H1 (cell line): ENCODE results near the gene TRMT13. TPM values are rescaled to one million over a fixed set of nuclear protein-coding genes. Genes with fewer than 3 reads are reported as not detected.
"Not testable (repeated sequence)": the region's sequence is repeated elsewhere in the genome, so short reads cannot be mapped to it uniquely, and the experiment has no call there.

Source experiments
- CTCF ChIA-PET: fragments of 300-600 bp; sonication (Branson Sonifier 250); formaldehyde crosslinking; loops from one replicate; lab custom pipeline; 2021; ENCODE audit not compliant: partially characterized antibody; lab: Charles Lee
- POLR2A ChIA-PET: fragments of 300-600 bp; sonication (Branson Sonifier 250); formaldehyde crosslinking; loops from one replicate; lab custom pipeline; 2021; ENCODE audit warnings: inconsistent platforms; ENCODE audit not compliant: partially characterized antibody; lab: Charles Lee
- DNase-seq, 2 experiments: peaks; one replicate each; pipeline versions ENCODE4 v3.0.0 to v3.0.0-alpha.2; 2010 to 2022; ENCODE audit warnings: low spot score in 2 of 2, low read depth in 1 of 2, mixed read lengths in 1 of 2
- FAIRE-seq: peaks from 2 replicates; lab custom pipeline; 2011; peaks lifted over from hg19 to GRCh38; lab: Jason Lieb, UNC
- H2AFZ ChIP-seq: 2 replicates; pipeline ENCODE4 v1.8.1; 2012; ENCODE audit warnings: low read length, inconsistent platforms
- H2AK5ac ChIP-seq: 2 replicates; pipeline ENCODE4 v1.6.1; 2013; ENCODE audit warnings: low read depth, low read length
- H2BK120ac ChIP-seq: replicated peaks from 2 replicates; pipeline ENCODE3; 2013; ENCODE audit warnings: low read depth, low read length, inconsistent platforms
- H2BK12ac ChIP-seq: 2 replicates; pipeline ENCODE4 v1.6.1; 2013; ENCODE audit warnings: low read depth, low read length
- H2BK15ac ChIP-seq: 2 replicates; pipeline ENCODE4 v1.6.1; 2013; ENCODE audit warnings: low read length
- H2BK20ac ChIP-seq: 2 replicates; pipeline ENCODE4 v1.6.1; 2013; ENCODE audit warnings: low read length
- H2BK5ac ChIP-seq: 2 replicates; pipeline ENCODE4 v1.6.1; 2013; ENCODE audit warnings: low read depth, low read length
- H3K14ac ChIP-seq: 2 replicates; pipeline ENCODE4 v1.6.1; 2013; ENCODE audit warnings: inconsistent platforms; ENCODE audit not compliant: insufficient read length
- H3K18ac ChIP-seq: 2 replicates; pipeline ENCODE4 v1.6.1; 2013; ENCODE audit warnings: low read length; ENCODE audit errors: extremely low read depth
- H3K23ac ChIP-seq: 2 replicates; pipeline ENCODE4 v1.6.1; 2013; ENCODE audit warnings: inconsistent platforms; ENCODE audit not compliant: insufficient read length
- H3K23me2 ChIP-seq: 2 replicates; pipeline ENCODE4 v1.6.1; 2013; ENCODE audit warnings: low read depth, low read length
- H3K27ac ChIP-seq: 2 replicates; pipeline ENCODE4 v1.6.1; 2011; ENCODE audit warnings: low read depth, low read length, inconsistent platforms
- H3K27me3 ChIP-seq, 4 experiments: replicated peaks in 1 of 4; 1 replicate in 1 of 4; 2 replicates in 3 of 4; pipeline versions ENCODE4 v1.6.1 to v1.8.1; 2011 to 2013; ENCODE audit warnings: low read length in 3 of 4, mild to moderate bottlenecking in 3 of 4, inconsistent platforms in 2 of 4, mixed read lengths in 2 of 4, moderate library complexity in 1 of 4; ENCODE audit not compliant: control insufficient read depth in 3 of 4, insufficient read depth in 3 of 4; ENCODE audit errors: extremely low read depth in 1 of 4
- H3K36me3 ChIP-seq, 4 experiments: 2 replicates each; pipeline versions ENCODE4 v1.6.1 to v1.8.1; 2011 to 2013; ENCODE audit warnings: mild to moderate bottlenecking in 4 of 4, low read length in 3 of 4, moderate library complexity in 2 of 4, control low read depth in 1 of 4, inconsistent platforms in 1 of 4; ENCODE audit not compliant: insufficient read depth in 4 of 4, control insufficient read depth in 2 of 4
- H3K4ac ChIP-seq: replicated peaks from 2 replicates; pipeline ENCODE3; 2013; ENCODE audit warnings: low read length, low read depth, mixed read lengths, inconsistent platforms; ENCODE audit not compliant: insufficient read length
- H3K4me1 ChIP-seq, 4 experiments: replicated peaks in 1 of 4; 1 replicate in 1 of 4; 2 replicates in 3 of 4; pipeline versions ENCODE4 v1.6.1 to v1.8.1; 2011 to 2013; ENCODE audit warnings: low read length in 3 of 4, inconsistent platforms in 2 of 4, mixed read lengths in 1 of 4; ENCODE audit not compliant: insufficient read depth in 4 of 4, control insufficient read depth in 3 of 4
- H3K4me2 ChIP-seq, 2 experiments: 2 replicates each; pipeline versions ENCODE4 v1.6.1 to v1.8.1; 2011 to 2013; ENCODE audit warnings: low read depth in 2 of 2, low read length in 2 of 2, control low read depth in 1 of 2, inconsistent platforms in 1 of 2, mild to moderate bottlenecking in 1 of 2; ENCODE audit not compliant: insufficient read depth in 1 of 2
- H3K4me3 ChIP-seq, 4 experiments: fragments of 200-600, 300-600 bp in 1 of 4; sonication (generic), shearing (Covaris generic), sonication (Bioruptor Twin) in 1 of 4; 2 replicates each; pipeline versions ENCODE4 v1.5.1 to v1.8.1; 2011 to 2016; ENCODE audit warnings: low read length in 4 of 4, low read depth in 3 of 4, control low read depth in 2 of 4, inconsistent platforms in 2 of 4, mild to moderate bottlenecking in 2 of 4, mixed read lengths in 1 of 4, moderate library complexity in 1 of 4; ENCODE audit not compliant: insufficient read depth in 2 of 4; ENCODE audit errors: extremely low read depth in 1 of 4
- H3K56ac ChIP-seq: replicated peaks from 2 replicates; pipeline ENCODE3; 2013; ENCODE audit warnings: low read depth, mild to moderate bottlenecking, mixed read lengths, low read length, inconsistent platforms; ENCODE audit not compliant: insufficient read length
- H3K79me1 ChIP-seq: 2 replicates; pipeline ENCODE4 v1.6.1; 2013; ENCODE audit warnings: low read depth, low read length, control low read depth
- H3K79me2 ChIP-seq, 2 experiments: 2 replicates each; pipeline versions ENCODE4 v1.6.1 to v1.8.1; 2012 to 2013; ENCODE audit warnings: low read length in 2 of 2, mild to moderate bottlenecking in 2 of 2, inconsistent platforms in 1 of 2; ENCODE audit not compliant: insufficient read depth in 2 of 2, control insufficient read depth in 1 of 2
- H3K9ac ChIP-seq, 4 experiments: replicated peaks in 1 of 4; 1 replicate in 1 of 4; 2 replicates in 3 of 4; pipeline versions ENCODE4 v1.6.1 to v1.8.1; 2011 to 2013; ENCODE audit warnings: low read depth in 3 of 4, low read length in 3 of 4, control low read depth in 2 of 4, mild to moderate bottlenecking in 2 of 4, moderate library complexity in 2 of 4, inconsistent platforms in 1 of 4; ENCODE audit errors: extremely low read depth in 1 of 4
- H3K9me3 ChIP-seq, 2 experiments: 2 replicates each; pipeline versions ENCODE4 v1.6.1 to v1.8.1; 2012 to 2013; ENCODE audit warnings: mild to moderate bottlenecking in 2 of 2, moderate library complexity in 2 of 2, control low read depth in 1 of 2, inconsistent platforms in 1 of 2, low read depth in 1 of 2, low read length in 1 of 2, mixed read lengths in 1 of 2; ENCODE audit not compliant: insufficient read depth in 2 of 2
- H4K20me1 ChIP-seq, 2 experiments: replicated peaks in 1 of 2; 2 replicates each; pipeline versions ENCODE3 to v1.8.1; 2011 to 2013; ENCODE audit warnings: inconsistent platforms in 2 of 2, low read length in 2 of 2, mild to moderate bottlenecking in 1 of 2; ENCODE audit not compliant: insufficient read depth in 2 of 2, control insufficient read depth in 1 of 2
- H4K5ac ChIP-seq: 2 replicates; pipeline ENCODE4 v1.6.1; 2013; ENCODE audit warnings: low read length, low read depth, mixed read lengths, inconsistent platforms; ENCODE audit not compliant: insufficient read length
- H4K8ac ChIP-seq: 2 replicates; pipeline ENCODE4 v1.8.0; 2013; ENCODE audit warnings: mild to moderate bottlenecking, moderate library complexity, low read length, inconsistent platforms; ENCODE audit not compliant: insufficient read depth; ENCODE audit errors: extremely low read depth
- H4K91ac ChIP-seq: replicated peaks from 2 replicates; pipeline ENCODE3; 2013; ENCODE audit warnings: low read length, mixed read lengths, inconsistent platforms; ENCODE audit not compliant: insufficient read length
- RBBP5 ChIP-seq: IDR thresholded peaks from 2 replicates; pipeline ENCODE4 v1.7.1; 2012; ENCODE audit warnings: low read depth, mild to moderate bottlenecking, inconsistent platforms, low read length, moderate library complexity, borderline replicate concordance
- YY1 ChIP-seq: IDR thresholded peaks from 2 replicates; pipeline ENCODE4 v1.6.1; 2011; ENCODE audit warnings: low read depth, mild to moderate bottlenecking, low read length
- WGBS, 2 experiments: shearing (Covaris generic) in 1 of 2; methylation state at CpG; one replicate each; pipeline versions ENCODE4 v1.1.6 to v1.1.7; 2013 to 2015; ENCODE audit warnings: low lambda C conversion rate in 2 of 2, mixed read lengths in 2 of 2, inconsistent platforms in 1 of 2, low coverage in 1 of 2, missing lambda C conversion rate in 1 of 2; ENCODE audit not compliant: insufficient replicate concordance in 2 of 2, insufficient coverage in 1 of 2, insufficient read length in 1 of 2; ENCODE audit errors: extremely low coverage in 1 of 2, missing lambda C conversion rate in 1 of 2; 5-methylcytosine and 5-hydroxymethylcytosine counted together
- polyA plus RNA-seq, 7 experiments: library from polyadenylated mRNA; depleted of rRNA in 3 of 7; stranded (reverse) in 5 of 7; unstranded in 2 of 7; fragments of >200 nt in 5 of 7; fragments of 200-250 nt in 2 of 7; gene quantifications; 1 replicate in 5 of 7; 2 replicates in 1 of 7; 4 replicates in 1 of 7; pipeline versions ENCODE4 v1.2.1 to v1.2.3, GENCODE V29; 2011 to 2013; ENCODE audit warnings: missing spikeins in 2 of 7, mixed read lengths in 2 of 7
- small RNA-seq: library from polyadenylated mRNA; stranded (forward); fragments of <200 nt; extraction: miRNeasy Mini kit (QIAGEN cat#:217004); gene quantifications from one replicate; pipeline ENCODE3, GENCODE V24; 2013; ENCODE audit not compliant: insufficient read depth
- total RNA-seq: library from RNA; stranded (reverse); fragmentation: NEBNext Ultra II Directional; extraction: Animal tissue kit (Norgen Biotek cat#: 25700); gene quantifications from 2 replicates; pipeline ENCODE4 v1.2.1, GENCODE V29; 2021

Gene TRMT13
- total and polyA plus RNA-seq, 2 of the 8 experiments (the other 6 are each of a cell fraction or from before 2014, with no cell fraction given), result 3.6 to 14.8 TPM

GRCh38 chr1:100200060-100200459 lies 67.1 kb downstream of the TRMT13 start:
- ChIA-PET POLR2A (interaction anchor here (0.7 to 1.2 kb wide), 4 partner anchors 10 to 152 kb away, joined by 3 read pairs; no protein-coding TSS in a partner anchor), CTCF (interaction anchor here (1.8 kb wide), 1 partner anchor 261 kb away, joined by 5 read pairs; no protein-coding TSS in a partner anchor)
- not testable (repeated sequence) for H3K14ac ChIP-seq, H3K56ac ChIP-seq, H4K20me1 ChIP-seq, H2BK20ac ChIP-seq, H3K23me2 ChIP-seq, H3K4me3 ChIP-seq, FAIRE-seq, H3K27ac ChIP-seq, H3K79me1 ChIP-seq, H3K4ac ChIP-seq, H2BK5ac ChIP-seq, H3K4me2 ChIP-seq, H2BK120ac ChIP-seq, H3K9me3 ChIP-seq, H2BK12ac ChIP-seq, H4K8ac ChIP-seq, H3K23ac ChIP-seq, H2AK5ac ChIP-seq, H2AFZ ChIP-seq, H2BK15ac ChIP-seq, H4K91ac ChIP-seq, H3K18ac ChIP-seq, H3K9ac ChIP-seq, H4K5ac ChIP-seq, H3K27me3 ChIP-seq, H3K79me2 ChIP-seq, H3K4me1 ChIP-seq
- WGBS, 2 experiments, result 73% methylated on average over 5 of the region's 6 CpGs; no CpG with 5 or more reads in 1 of the 2 experiments
- H3K36me3 ChIP-seq, result peaks cover 0 to 17% (median 9%) of the 10 kb centered on the region in 4 experiments; a peak in 6 of 8 replicates
- peak in 1 of 2 experiments; percentile 53 for DNase-seq
- 0 out of 2 replicates have a peak, but pooled peaks have one; percentile 39 for TF ChIP-seq RBBP5
- TF ChIP-seq YY1, result peak; percentile 85

Small RNAs within 50 kb of the gene (small RNA-seq; reads per million reads assigned to genes)
- not detected for gene AC093019.1
- gene RPL23AP90, result not detected

Other genes starting within 250 kb of the TRMT13 start
- 12.5 and 13.8 TPM in 2 replicates for gene SLC35A3, start 163.2 kb upstream of the TRMT13 start, total RNA-seq
- gene SLC35A3, start 163.2 kb upstream of the TRMT13 start, polyA plus RNA-seq (2011; rRNA removed), result 2.6 and 3.0 TPM in 2 replicates
- gene SASS6, start 233 bp upstream of the TRMT13 start, total RNA-seq, result 13.1 and 13.8 TPM in 2 replicates
- 0.72 and 1.2 TPM in 2 replicates for gene SASS6, start 233 bp upstream of the TRMT13 start, polyA plus RNA-seq (2011; rRNA removed)
- 0.38 and 0.39 TPM in 2 replicates for gene LRRC39, start 45.1 kb downstream of the TRMT13 start, total RNA-seq
- gene LRRC39, start 45.1 kb downstream of the TRMT13 start, polyA plus RNA-seq (2011; rRNA removed), result 0.09 and 0.33 TPM in 2 replicates
- gene DBT, start 116.7 kb downstream of the TRMT13 start, total RNA-seq, result 24.6 and 25.4 TPM in 2 replicates
- 2.1 and 3.3 TPM in 2 replicates for gene DBT, start 116.7 kb downstream of the TRMT13 start, polyA plus RNA-seq (2011; rRNA removed)
- gene RTCA, start 133.1 kb downstream of the TRMT13 start, total RNA-seq, result 31.6 and 31.8 TPM in 2 replicates
- gene RTCA, start 133.1 kb downstream of the TRMT13 start, polyA plus RNA-seq (2011; rRNA removed), result 10.7 and 13.8 TPM in 2 replicates
- 8.9 TPM in 2 replicates for gene CDC14A, start 219.3 kb downstream of the TRMT13 start, total RNA-seq
- gene CDC14A, start 219.3 kb downstream of the TRMT13 start, polyA plus RNA-seq (2011; rRNA removed), result 2.6 and 3.2 TPM in 2 replicates